Measurements from ENCODE around the gene CDH13. TPM values are rescaled to one million over a fixed set of nuclear protein-coding genes. Genes with fewer than 3 reads are reported as not detected.

CDH13 gene
- total RNA-seq, 1 donor from 2014 or later = 20.9 TPM

- Histone ChIP-seq H3K36me3 (ENCODE audit: control insufficient read depth in 3 of 3, insufficient read depth in 3 of 3, low read length in 3 of 3) (peaks cover 0 to 9% (median 8%) of the 10 kb centered on the region in 3 donors), H3K27me3 (ENCODE audit: control insufficient read depth in 3 of 3, insufficient read depth in 3 of 3, low read length in 3 of 3) (no peaks in the 10 kb centered on the region), H3K4me3 (ENCODE audit: low read length in 3 of 3) (no peak overlapping the region), H3K4me1 (ENCODE audit: control insufficient read depth in 3 of 3, insufficient read depth in 3 of 3, low read length in 3 of 3) (no peaks in the 10 kb centered on the region), H3K9me3 (ENCODE audit: control insufficient read depth in 3 of 3, low read length in 3 of 3) (no peaks in the 10 kb centered on the region), H3K9ac (ENCODE audit: low read depth in 1 of 3, low read length in 3 of 3) (no peak overlapping the region), H3K27ac (ENCODE audit: low read depth, low read length) (no peak overlapping the region)
These were observed 1039.7 kb downstream of the CDH13 start for GRCh38 chr16:83666449-83666848.

- no peak overlapping the region for H3K4me3 ChIP-seq (ENCODE audit: low read length in 3 of 3)
- H3K27me3 ChIP-seq (ENCODE audit: control insufficient read depth in 3 of 3, insufficient read depth in 3 of 3, low read length in 3 of 3) = no peaks in the 10 kb centered on the region
- no peak overlapping the region for H3K9ac ChIP-seq (ENCODE audit: low read depth in 1 of 3, low read length in 3 of 3)
- peaks cover 0 to 12% (median 10%) of the 10 kb centered on the region in 3 donors for H3K36me3 ChIP-seq (ENCODE audit: control insufficient read depth in 3 of 3, insufficient read depth in 3 of 3, low read length in 3 of 3)
- no peaks in the 10 kb centered on the region for H3K4me1 ChIP-seq (ENCODE audit: control insufficient read depth in 3 of 3, insufficient read depth in 3 of 3, low read length in 3 of 3)
- H3K9me3 ChIP-seq (ENCODE audit: control insufficient read depth in 3 of 3, low read length in 3 of 3) = no peaks in the 10 kb centered on the region
- no peak overlapping the region for H3K27ac ChIP-seq (ENCODE audit: low read depth, low read length)
These were observed 1042.7 kb downstream of the CDH13 start for GRCh38 chr16:83669456-83669855.

GRCh38 chr16:83674931-83675535, 1048.3 kb downstream of the CDH13 start:
- Histone ChIP-seq H3K9me3 (ENCODE audit: control insufficient read depth in 3 of 3, low read length in 3 of 3) (no peaks in the 10 kb centered on the region), H3K4me3 (ENCODE audit: low read length in 3 of 3) (no peak overlapping the region), H3K9ac (ENCODE audit: low read depth in 1 of 3, low read length in 3 of 3) (no peak overlapping the region), H3K4me1 (ENCODE audit: control insufficient read depth in 3 of 3, insufficient read depth in 3 of 3, low read length in 3 of 3) (no peaks in the 10 kb centered on the region), H3K27ac (ENCODE audit: low read depth, low read length) (no peak overlapping the region), H3K36me3 (ENCODE audit: control insufficient read depth in 3 of 3, insufficient read depth in 3 of 3, low read length in 3 of 3) (peaks cover 9 to 20% (median 15%) of the 10 kb centered on the region in 3 donors), H3K27me3 (ENCODE audit: control insufficient read depth in 3 of 3, insufficient read depth in 3 of 3, low read length in 3 of 3) (no peaks in the 10 kb centered on the region)

- no peak overlapping the region for H3K27ac ChIP-seq (ENCODE audit: low read depth, low read length)
- no peaks in the 10 kb centered on the region for H3K27me3 ChIP-seq (ENCODE audit: control insufficient read depth in 3 of 3, insufficient read depth in 3 of 3, low read length in 3 of 3)
These were observed 1049.3 kb downstream of the CDH13 start for GRCh38 chr16:83676086-83676485.

GRCh38 chr16:83680980-83681379, 1054.2 kb downstream of the CDH13 start:
- no peak overlapping the region for H3K27ac ChIP-seq (ENCODE audit: low read depth, low read length)
- H3K9ac ChIP-seq (ENCODE audit: low read depth in 1 of 3, low read length in 3 of 3) = no peak overlapping the region
- peaks cover 6 to 12% (median 9%) of the 10 kb centered on the region in 3 donors for H3K36me3 ChIP-seq (ENCODE audit: control insufficient read depth in 3 of 3, insufficient read depth in 3 of 3, low read length in 3 of 3)

More at GRCh38 chr16:83676086-83676485, 1049.3 kb downstream of the CDH13 start:
- H3K9ac ChIP-seq (ENCODE audit: low read depth in 1 of 3, low read length in 3 of 3) = no peak overlapping the region
- H3K9me3 ChIP-seq (ENCODE audit: control insufficient read depth in 3 of 3, low read length in 3 of 3) = no peaks in the 10 kb centered on the region
- peaks cover 9 to 13% (median 9%) of the 10 kb centered on the region in 3 donors for H3K36me3 ChIP-seq (ENCODE audit: control insufficient read depth in 3 of 3, insufficient read depth in 3 of 3, low read length in 3 of 3)
- H3K4me3 ChIP-seq (ENCODE audit: low read length in 3 of 3) = no peak overlapping the region
- no peaks in the 10 kb centered on the region for H3K4me1 ChIP-seq (ENCODE audit: control insufficient read depth in 3 of 3, insufficient read depth in 3 of 3, low read length in 3 of 3)

GRCh38 chr16:83681381-83681956, 1054.7 kb downstream of the CDH13 start:
- Histone ChIP-seq H3K4me3 (ENCODE audit: low read length in 3 of 3) (no peak overlapping the region), H3K9me3 (ENCODE audit: control insufficient read depth in 3 of 3, low read length in 3 of 3) (no peaks in the 10 kb centered on the region), H3K36me3 (ENCODE audit: control insufficient read depth in 3 of 3, insufficient read depth in 3 of 3, low read length in 3 of 3) (peaks cover 6 to 12% (median 9%) of the 10 kb centered on the region in 3 donors), H3K27me3 (ENCODE audit: control insufficient read depth in 3 of 3, insufficient read depth in 3 of 3, low read length in 3 of 3) (no peaks in the 10 kb centered on the region), H3K4me1 (ENCODE audit: control insufficient read depth in 3 of 3, insufficient read depth in 3 of 3, low read length in 3 of 3) (peaks cover 0 to 4% (median 0%) of the 10 kb centered on the region in 3 donors), H3K27ac (ENCODE audit: low read depth, low read length) (no peak overlapping the region), H3K9ac (ENCODE audit: low read depth in 1 of 3, low read length in 3 of 3) (no peak overlapping the region)

More at GRCh38 chr16:83680980-83681379, 1054.2 kb downstream of the CDH13 start:
- no peaks in the 10 kb centered on the region for H3K27me3 ChIP-seq (ENCODE audit: control insufficient read depth in 3 of 3, insufficient read depth in 3 of 3, low read length in 3 of 3)
- peaks cover 0 to 1% (median 0%) of the 10 kb centered on the region in 3 donors for H3K4me1 ChIP-seq (ENCODE audit: control insufficient read depth in 3 of 3, insufficient read depth in 3 of 3, low read length in 3 of 3)
- no peak overlapping the region for H3K4me3 ChIP-seq (ENCODE audit: low read length in 3 of 3)
- H3K9me3 ChIP-seq (ENCODE audit: control insufficient read depth in 3 of 3, low read length in 3 of 3) = no peaks in the 10 kb centered on the region

- H3K4me3 ChIP-seq (ENCODE audit: low read length in 3 of 3) = no peak overlapping the region
- H3K9ac ChIP-seq (ENCODE audit: low read depth in 1 of 3, low read length in 3 of 3) = no peak overlapping the region
- H3K27me3 ChIP-seq (ENCODE audit: control insufficient read depth in 3 of 3, insufficient read depth in 3 of 3, low read length in 3 of 3) = no peaks in the 10 kb centered on the region
- H3K9me3 ChIP-seq (ENCODE audit: control insufficient read depth in 3 of 3, low read length in 3 of 3) = no peaks in the 10 kb centered on the region
- no peak overlapping the region for H3K27ac ChIP-seq (ENCODE audit: low read depth, low read length)
- H3K36me3 ChIP-seq (ENCODE audit: control insufficient read depth in 3 of 3, insufficient read depth in 3 of 3, low read length in 3 of 3) = peaks cover 6 to 12% (median 7%) of the 10 kb centered on the region in 3 donors
- peaks cover 0 to 4% (median 0%) of the 10 kb centered on the region in 3 donors for H3K4me1 ChIP-seq (ENCODE audit: control insufficient read depth in 3 of 3, insufficient read depth in 3 of 3, low read length in 3 of 3)
These were observed 1055.5 kb downstream of the CDH13 start for GRCh38 chr16:83682116-83682867.

GRCh38 chr16:83682868-83683235, 1056.1 kb downstream of the CDH13 start:
- Histone ChIP-seq H3K9me3 (ENCODE audit: control insufficient read depth in 3 of 3, low read length in 3 of 3) (no peaks in the 10 kb centered on the region), H3K27me3 (ENCODE audit: control insufficient read depth in 3 of 3, insufficient read depth in 3 of 3, low read length in 3 of 3) (no peaks in the 10 kb centered on the region), H3K4me1 (ENCODE audit: control insufficient read depth in 3 of 3, insufficient read depth in 3 of 3, low read length in 3 of 3) (peaks cover 0 to 4% (median 0%) of the 10 kb centered on the region in 3 donors), H3K27ac (ENCODE audit: low read depth, low read length) (no peak overlapping the region), H3K36me3 (ENCODE audit: control insufficient read depth in 3 of 3, insufficient read depth in 3 of 3, low read length in 3 of 3) (peaks cover 6 to 12% (median 7%) of the 10 kb centered on the region in 3 donors), H3K4me3 (ENCODE audit: low read length in 3 of 3) (no peak overlapping the region), H3K9ac (ENCODE audit: low read depth in 1 of 3, low read length in 3 of 3) (no peak overlapping the region)

GRCh38 chr16:83685615-83686165, 1058.9 kb downstream of the CDH13 start:
- Histone ChIP-seq H3K27me3 (ENCODE audit: control insufficient read depth in 3 of 3, insufficient read depth in 3 of 3, low read length in 3 of 3) (no peaks in the 10 kb centered on the region), H3K4me1 (ENCODE audit: control insufficient read depth in 3 of 3, insufficient read depth in 3 of 3, low read length in 3 of 3) (peaks cover 7 to 17% (median 11%) of the 10 kb centered on the region in 3 donors), H3K27ac (ENCODE audit: low read depth, low read length) (no peak overlapping the region), H3K4me3 (ENCODE audit: low read length in 3 of 3) (no peak overlapping the region), H3K9me3 (ENCODE audit: control insufficient read depth in 3 of 3, low read length in 3 of 3) (no peaks in the 10 kb centered on the region), H3K36me3 (ENCODE audit: control insufficient read depth in 3 of 3, insufficient read depth in 3 of 3, low read length in 3 of 3) (peaks cover 0 to 4% (median 0%) of the 10 kb centered on the region in 3 donors), H3K9ac (ENCODE audit: low read depth in 1 of 3, low read length in 3 of 3) (no peak overlapping the region)

Measured in skeletal muscle tissue (tissue), 4 donors.